Measurements from ENCODE around the gene CADM4. TPM values are rescaled to one million over a fixed set of nuclear protein-coding genes. Genes with fewer than 3 reads are reported as not detected.
A peak's percentile ranks its signal among the peaks of the same experiment; 100 is the strongest.
"Not testable (repeated sequence)": the region's sequence is repeated elsewhere in the genome, so short reads cannot be mapped to it uniquely, and the experiment has no call there.

Gene CADM4
- polyA plus RNA-seq, 1 donor (not counting 4 experiments of a cell fraction or from before 2014, with no cell fraction given) = 4.3 TPM

GRCh38 chr19:43605875-43606568 is 33.6 kb downstream of the CADM4 start:
- Histone ChIP-seq H3K79me2 (ENCODE audit: control insufficient read depth, insufficient read depth, low read length) (no peaks in the 10 kb centered on the region), H3K36me3 (ENCODE audit: control insufficient read depth in 2 of 2, extremely low read depth in 1 of 2, insufficient read depth in 2 of 2, low read length in 2 of 2) (peaks cover 0 to 8% of the 10 kb centered on the region in 2 experiments), H3K27me3 (ENCODE audit: control insufficient read depth, extremely low read depth, insufficient read depth, low read length) (no peaks in the 10 kb centered on the region), H3K9me3 (ENCODE audit: control insufficient read depth, low read depth, low read length) (no peaks in the 10 kb centered on the region), H3K4me3 (ENCODE audit: control insufficient read depth in 2 of 3, extremely low read depth in 1 of 3, insufficient read depth in 2 of 3, low read depth in 1 of 3, low read length in 3 of 3) (peak overlapping the region in 1 of 3 experiments; percentile 11), H3K27ac (ENCODE audit: control insufficient read depth, insufficient read depth, low read length) (peak overlapping the region; percentile 77), H4K20me1 (ENCODE audit: control insufficient read depth, extremely low read depth, insufficient read depth, low read length) (no peaks in the 10 kb centered on the region), H2AFZ (ENCODE audit: control insufficient read depth, low read length) (peak overlapping the region; percentile 32), H3K4me1 (ENCODE audit: control insufficient read depth, extremely low read depth, insufficient read depth, low read length) (peaks cover 19% of the 10 kb centered on the region), H3K9me1 (ENCODE audit: control insufficient read depth, extremely low read depth, insufficient read depth, low read length) (no peaks in the 10 kb centered on the region), H3K4me2 (ENCODE audit: control insufficient read depth, extremely low read depth, insufficient read depth, low read depth, low read length) (peak overlapping the region; percentile 45), H3K9ac (ENCODE audit: control insufficient read depth, extremely low read depth, insufficient read depth, low read length) (peak overlapping the region; percentile 10)
- dilution Hi-C loops (cut with MboI; ENCODE audit: extremely low pct_ligation_motif_present, low sequenced_read_pairs) = no loop called here
- no peak for FAIRE-seq
- TF ChIP-seq EZH2 (IDR thresholded peaks at IDR 0.05; ENCODE audit: low read length) = no peak
- no peak for TF ChIP-seq CTCF (optimal IDR thresholded peaks at IDR 0.05 in 1 of 3, IDR thresholded peaks at IDR 0.05 in 1 of 3, conservative IDR thresholded peaks at IDR 0.05 in 1 of 3; ENCODE audit: extremely low read depth in 1 of 3, insufficient read depth in 2 of 3, low read length in 3 of 3)
- DNase-seq (ENCODE audit: low read depth, low spot score) = no peak

DNA sequence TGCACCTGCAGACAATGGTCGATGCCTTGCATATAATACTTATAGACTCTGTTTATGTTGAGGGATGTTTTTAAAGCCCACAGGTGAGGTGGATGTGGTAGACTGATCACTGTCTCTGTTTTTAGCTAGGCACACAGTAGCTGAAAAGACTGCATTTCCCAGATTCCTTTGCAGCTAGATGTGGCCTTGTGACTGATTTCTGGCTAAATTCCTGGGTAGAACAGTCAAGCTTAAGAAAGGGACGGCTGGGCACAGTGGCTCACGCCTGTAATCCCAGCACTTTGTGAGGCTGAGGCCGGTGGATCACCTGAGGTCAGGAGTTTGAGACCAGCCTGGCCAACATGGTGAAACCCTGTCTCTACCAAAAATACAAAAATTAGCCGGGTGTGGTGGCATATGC is 39.3 kb downstream of the CADM4 start:
- dilution Hi-C loops (cut with MboI; ENCODE audit: extremely low pct_ligation_motif_present, low sequenced_read_pairs); H3K9me1 ChIP-seq (ENCODE audit: control insufficient read depth, extremely low read depth, insufficient read depth, low read length); H3K27ac ChIP-seq (ENCODE audit: control insufficient read depth, insufficient read depth, low read length); H3K27me3 ChIP-seq (ENCODE audit: control insufficient read depth, extremely low read depth, insufficient read depth, low read length); H3K4me3 ChIP-seq (ENCODE audit: control insufficient read depth in 2 of 3, extremely low read depth in 1 of 3, insufficient read depth in 2 of 3, low read depth in 1 of 3, low read length in 3 of 3); DNase-seq (ENCODE audit: low read depth, low spot score); H3K9ac ChIP-seq (ENCODE audit: control insufficient read depth, extremely low read depth, insufficient read depth, low read length); H3K9me3 ChIP-seq (ENCODE audit: control insufficient read depth, low read depth, low read length); H2AFZ ChIP-seq (ENCODE audit: control insufficient read depth, low read length); H4K20me1 ChIP-seq (ENCODE audit: control insufficient read depth, extremely low read depth, insufficient read depth, low read length); FAIRE-seq; H3K4me2 ChIP-seq (ENCODE audit: control insufficient read depth, extremely low read depth, insufficient read depth, low read depth, low read length): not testable (repeated sequence)
- Histone ChIP-seq H3K4me1 (ENCODE audit: control insufficient read depth, extremely low read depth, insufficient read depth, low read length) (peaks cover 14% of the 10 kb centered on the region), H3K79me2 (ENCODE audit: control insufficient read depth, insufficient read depth, low read length) (peaks cover 28% of the 10 kb centered on the region), H3K36me3 (ENCODE audit: control insufficient read depth in 2 of 2, extremely low read depth in 1 of 2, insufficient read depth in 2 of 2, low read length in 2 of 2) (peaks cover 22 to 23% of the 10 kb centered on the region in 2 experiments)

All from keratinocyte (primary cell).